Measurements from ENCODE around the gene AGMAT. TPM values are rescaled to one million over a fixed set of nuclear protein-coding genes. Genes with fewer than 3 reads are reported as not detected.

The AGMAT gene
- total RNA-seq, 1 donor from 2014 or later: 34.4 TPM

- peaks cover 12% of the 10 kb centered on the region for H3K36me3 Mint-ChIP-seq (ENCODE audit: low read depth)
- intact Hi-C loops (cut with micrococcal nuclease): loop anchor here (1.0 to 10.0 kb wide), 4 partner anchors 114 to 1911 kb away; partner anchors contain the start of genes EFHD2, RCC2 and SZRD1
- H3K4me1 Mint-ChIP-seq (ENCODE audit: low read depth): peaks cover 65% of the 10 kb centered on the region
- peak overlapping the region; percentile 95 for H3K27ac Mint-ChIP-seq
- no peaks in the 10 kb centered on the region for H3K27me3 Mint-ChIP-seq (ENCODE audit: insufficient read depth)
- DNase-seq (ENCODE audit: low spot score): no peak
- H3K9me3 Mint-ChIP-seq: no peaks in the 10 kb centered on the region
- peak overlapping the region; percentile 83 for H3K4me3 Mint-ChIP-seq
Measured at GRCh38 chr1:15523104-15524020, 61.5 kb downstream of the AGMAT start.

GRCh38 chr1:15522551-15522950 lies 62.3 kb downstream of the AGMAT start:
- intact Hi-C loops (cut with micrococcal nuclease): loop anchor here (5.0 to 10.0 kb wide), 2 partner anchors 175 to 1912 kb away; partner anchors contain the start of gene RCC2
- H3K4me1 Mint-ChIP-seq (ENCODE audit: low read depth): peaks cover 65% of the 10 kb centered on the region
- peak overlapping the region; percentile 27 for H3K4me3 Mint-ChIP-seq
- no peaks in the 10 kb centered on the region for H3K27me3 Mint-ChIP-seq (ENCODE audit: insufficient read depth)
- no peak for DNase-seq (ENCODE audit: low spot score)
- H3K36me3 Mint-ChIP-seq (ENCODE audit: low read depth): peaks cover 20% of the 10 kb centered on the region
- H3K9me3 Mint-ChIP-seq: no peaks in the 10 kb centered on the region
- H3K27ac Mint-ChIP-seq: no peak overlapping the region

Other genes with a start within 250 kb of the AGMAT start
- 100 and 101 TPM in 2 replicates for gene EFHD2, start 175.2 kb downstream of the AGMAT start, total RNA-seq
- gene CTRC, start 146.6 kb downstream of the AGMAT start, total RNA-seq: 0.29 and 0.57 TPM in 2 replicates
- gene CELA2A, start 128.3 kb downstream of the AGMAT start, total RNA-seq: not detected in 2 replicates
- not detected in 2 replicates for gene CELA2B, start 108.9 kb downstream of the AGMAT start, total RNA-seq
- 19.5 and 21.0 TPM in 2 replicates for gene CASP9, start 60.8 kb downstream of the AGMAT start, total RNA-seq
- 18.8 and 19.8 TPM in 2 replicates for gene DNAJC16, start 58.2 kb downstream of the AGMAT start, total RNA-seq
- gene DDI2, start 32.4 kb upstream of the AGMAT start, total RNA-seq: 49.9 and 51.4 TPM in 2 replicates
- 65.5 and 66.2 TPM in 2 replicates for gene PLEKHM2, start 99.3 kb upstream of the AGMAT start, total RNA-seq
- gene SLC25A34, start 151.2 kb upstream of the AGMAT start, total RNA-seq: 1.1 and 1.8 TPM in 2 replicates
- not detected in 2 replicates for gene TMEM82, start 157.4 kb upstream of the AGMAT start, total RNA-seq
- gene FBLIM1, start 173.7 kb upstream of the AGMAT start, total RNA-seq: not detected in 2 replicates
- gene UQCRHL, start 222.6 kb upstream of the AGMAT start, total RNA-seq: 1.3 and 1.5 TPM in 2 replicates